Measurements from ENCODE around the gene KIAA1328.

Gene KIAA1328

GRCh38 chr18:36912887-36913286, 84.0 kb downstream of the KIAA1328 start:
- Histone ChIP-seq H3K4me3 (ENCODE audit: low read depth, low read length) (no peak overlapping the region), H3K9me3 (ENCODE audit: control insufficient read depth, low read length) (no peaks in the 10 kb centered on the region), H3K9ac (no peak overlapping the region), H3K27me3 (ENCODE audit: control insufficient read depth, insufficient read depth, low read length) (no peaks in the 10 kb centered on the region), H3K79me2 (no peaks in the 10 kb centered on the region), H3K27ac (no peak overlapping the region), H2AFZ (no peak overlapping the region), H3K4me1 (no peaks in the 10 kb centered on the region), H3K4me2 (ENCODE audit: low read length) (no peak overlapping the region), H3K36me3 (ENCODE audit: control insufficient read depth, insufficient read depth, low read length) (no peaks in the 10 kb centered on the region)
- no peak for TF ChIP-seq CTCF (IDR thresholded peaks at IDR 0.05)

- H3K9ac ChIP-seq: no peak overlapping the region
- no peak for TF ChIP-seq CTCF (IDR thresholded peaks at IDR 0.05)
- H3K36me3 ChIP-seq (ENCODE audit: control insufficient read depth, insufficient read depth, low read length): no peaks in the 10 kb centered on the region
- H3K27ac ChIP-seq: no peak overlapping the region
- no peaks in the 10 kb centered on the region for H3K27me3 ChIP-seq (ENCODE audit: control insufficient read depth, insufficient read depth, low read length)
- H3K79me2 ChIP-seq: no peaks in the 10 kb centered on the region
- no peak overlapping the region for H3K4me2 ChIP-seq (ENCODE audit: low read length)
- no peaks in the 10 kb centered on the region for H3K9me3 ChIP-seq (ENCODE audit: control insufficient read depth, low read length)
- no peak overlapping the region for H3K4me3 ChIP-seq (ENCODE audit: low read depth, low read length)
- H2AFZ ChIP-seq: no peak overlapping the region
- H3K4me1 ChIP-seq: no peaks in the 10 kb centered on the region
Measured at GRCh38 chr18:36917907-36918306, 89.0 kb downstream of the KIAA1328 start.

- H3K36me3 ChIP-seq (ENCODE audit: control insufficient read depth, insufficient read depth, low read length): no peaks in the 10 kb centered on the region
- TF ChIP-seq CTCF (IDR thresholded peaks at IDR 0.05): no peak
- H3K9me3 ChIP-seq (ENCODE audit: control insufficient read depth, low read length): no peaks in the 10 kb centered on the region
- H3K9ac ChIP-seq: no peak overlapping the region
- no peak overlapping the region for H2AFZ ChIP-seq
- no peak overlapping the region for H3K27ac ChIP-seq
- H3K4me1 ChIP-seq: no peaks in the 10 kb centered on the region
- H3K79me2 ChIP-seq: no peaks in the 10 kb centered on the region
- no peak overlapping the region for H3K4me2 ChIP-seq (ENCODE audit: low read length)
- H3K4me3 ChIP-seq (ENCODE audit: low read depth, low read length): no peak overlapping the region
- H3K27me3 ChIP-seq (ENCODE audit: control insufficient read depth, insufficient read depth, low read length): no peaks in the 10 kb centered on the region
Measured at GRCh38 chr18:36929601-36930000, 100.7 kb downstream of the KIAA1328 start.

- Histone ChIP-seq H2AFZ (no peak overlapping the region), H3K36me3 (ENCODE audit: control insufficient read depth, insufficient read depth, low read length) (no peaks in the 10 kb centered on the region), H3K9ac (no peak overlapping the region), H3K27me3 (ENCODE audit: control insufficient read depth, insufficient read depth, low read length) (no peaks in the 10 kb centered on the region), H3K79me2 (no peaks in the 10 kb centered on the region), H3K4me1 (no peaks in the 10 kb centered on the region), H3K9me3 (ENCODE audit: control insufficient read depth, low read length) (no peaks in the 10 kb centered on the region), H3K4me3 (ENCODE audit: low read depth, low read length) (no peak overlapping the region), H3K4me2 (ENCODE audit: low read length) (no peak overlapping the region), H3K27ac (no peak overlapping the region)
- TF ChIP-seq CTCF (IDR thresholded peaks at IDR 0.05): no peak
Measured at GRCh38 chr18:36931106-36931505, 102.2 kb downstream of the KIAA1328 start.

- no peak overlapping the region for H2AFZ ChIP-seq
- no peaks in the 10 kb centered on the region for H3K27me3 ChIP-seq (ENCODE audit: control insufficient read depth, insufficient read depth, low read length)
- H3K27ac ChIP-seq: no peak overlapping the region
- H3K79me2 ChIP-seq: no peaks in the 10 kb centered on the region
- TF ChIP-seq CTCF (IDR thresholded peaks at IDR 0.05): no peak
- no peaks in the 10 kb centered on the region for H3K36me3 ChIP-seq (ENCODE audit: control insufficient read depth, insufficient read depth, low read length)
- H3K9me3 ChIP-seq (ENCODE audit: control insufficient read depth, low read length): no peaks in the 10 kb centered on the region
- no peaks in the 10 kb centered on the region for H3K4me1 ChIP-seq
- no peak overlapping the region for H3K4me3 ChIP-seq (ENCODE audit: low read depth, low read length)
- no peak overlapping the region for H3K4me2 ChIP-seq (ENCODE audit: low read length)
- no peak overlapping the region for H3K9ac ChIP-seq
Measured at GRCh38 chr18:36933552-36933951, 104.6 kb downstream of the KIAA1328 start.
